GM21723 (cell line): ENCODE results near the gene KIF24.
A peak's percentile ranks its signal among the peaks of the same experiment; 100 is the strongest.
"Not testable (repeated sequence)": the region's sequence is repeated elsewhere in the genome, so short reads cannot be mapped to it uniquely, and the experiment has no call there.

ENCODE experiments used
- ATAC-seq: cut with Tn5 transposase; IDR thresholded peaks from one replicate; pipeline ENCODE4 v1.9.1; 2021; ENCODE audit warnings: mild to moderate bottlenecking, moderate library complexity; ENCODE audit not compliant: unreplicated experiment

The KIF24 gene, protein sequence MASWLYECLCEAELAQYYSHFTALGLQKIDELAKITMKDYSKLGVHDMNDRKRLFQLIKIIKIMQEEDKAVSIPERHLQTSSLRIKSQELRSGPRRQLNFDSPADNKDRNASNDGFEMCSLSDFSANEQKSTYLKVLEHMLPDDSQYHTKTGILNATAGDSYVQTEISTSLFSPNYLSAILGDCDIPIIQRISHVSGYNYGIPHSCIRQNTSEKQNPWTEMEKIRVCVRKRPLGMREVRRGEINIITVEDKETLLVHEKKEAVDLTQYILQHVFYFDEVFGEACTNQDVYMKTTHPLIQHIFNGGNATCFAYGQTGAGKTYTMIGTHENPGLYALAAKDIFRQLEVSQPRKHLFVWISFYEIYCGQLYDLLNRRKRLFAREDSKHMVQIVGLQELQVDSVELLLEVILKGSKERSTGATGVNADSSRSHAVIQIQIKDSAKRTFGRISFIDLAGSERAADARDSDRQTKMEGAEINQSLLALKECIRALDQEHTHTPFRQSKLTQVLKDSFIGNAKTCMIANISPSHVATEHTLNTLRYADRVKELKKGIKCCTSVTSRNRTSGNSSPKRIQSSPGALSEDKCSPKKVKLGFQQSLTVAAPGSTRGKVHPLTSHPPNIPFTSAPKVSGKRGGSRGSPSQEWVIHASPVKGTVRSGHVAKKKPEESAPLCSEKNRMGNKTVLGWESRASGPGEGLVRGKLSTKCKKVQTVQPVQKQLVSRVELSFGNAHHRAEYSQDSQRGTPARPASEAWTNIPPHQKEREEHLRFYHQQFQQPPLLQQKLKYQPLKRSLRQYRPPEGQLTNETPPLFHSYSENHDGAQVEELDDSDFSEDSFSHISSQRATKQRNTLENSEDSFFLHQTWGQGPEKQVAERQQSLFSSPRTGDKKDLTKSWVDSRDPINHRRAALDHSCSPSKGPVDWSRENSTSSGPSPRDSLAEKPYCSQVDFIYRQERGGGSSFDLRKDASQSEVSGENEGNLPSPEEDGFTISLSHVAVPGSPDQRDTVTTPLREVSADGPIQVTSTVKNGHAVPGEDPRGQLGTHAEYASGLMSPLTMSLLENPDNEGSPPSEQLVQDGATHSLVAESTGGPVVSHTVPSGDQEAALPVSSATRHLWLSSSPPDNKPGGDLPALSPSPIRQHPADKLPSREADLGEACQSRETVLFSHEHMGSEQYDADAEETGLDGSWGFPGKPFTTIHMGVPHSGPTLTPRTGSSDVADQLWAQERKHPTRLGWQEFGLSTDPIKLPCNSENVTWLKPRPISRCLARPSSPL (N-terminal part only)

DNA sequence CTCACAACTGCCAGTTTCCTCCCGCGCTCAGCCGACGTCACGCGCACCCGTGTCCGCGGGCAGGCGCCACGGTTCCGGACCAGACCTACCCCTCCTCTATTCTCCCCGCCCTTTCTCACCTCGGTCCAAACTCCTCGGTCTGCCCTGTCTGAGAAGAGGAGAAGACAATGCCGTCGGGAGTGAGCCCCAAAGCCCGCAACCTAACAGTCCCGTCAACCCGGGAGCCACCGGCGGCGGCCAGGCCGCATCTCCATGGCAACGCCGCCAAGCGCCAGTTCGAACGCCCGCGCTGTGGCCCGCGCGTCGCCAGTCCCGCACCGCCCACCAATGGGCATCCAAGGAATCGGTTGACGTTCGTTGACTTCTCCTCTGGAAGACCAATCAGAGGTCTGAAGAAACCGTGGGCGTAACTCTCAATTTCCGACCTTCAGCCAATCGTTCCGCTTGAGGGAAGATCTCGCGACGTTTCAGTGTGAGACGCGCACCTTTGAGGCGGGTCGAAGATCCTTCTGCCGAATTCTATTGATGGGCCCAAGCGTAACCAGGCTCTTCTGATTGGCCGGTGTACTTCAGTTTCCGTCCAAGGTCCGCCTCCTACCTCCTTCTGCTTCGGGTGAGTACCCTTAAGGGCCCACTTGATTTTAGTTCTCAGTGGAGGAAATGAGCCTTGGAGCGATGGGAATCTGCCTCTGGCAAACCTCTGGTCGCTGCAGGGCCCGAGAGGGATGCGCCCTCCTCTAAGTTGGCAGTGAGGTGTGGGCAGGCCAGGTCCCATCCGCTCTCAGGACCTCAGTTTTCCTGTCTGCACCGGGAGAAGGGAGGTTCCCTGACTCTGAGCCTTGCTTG lies at the start of gene KIF24, which contains the start of gene NUDT2:
Gene KIF24 (minus strand): TSS at position 282 of the 846 bp plus-strand sequence. CDS start 17,922 bp downstream, outside the sequence.
Gene NUDT2 (plus strand): TSS at position 583 of the 846 bp plus-strand sequence. CDS start 9,471 bp downstream, outside the sequence.
- ATAC-seq, result peak; percentile 93

DNA sequence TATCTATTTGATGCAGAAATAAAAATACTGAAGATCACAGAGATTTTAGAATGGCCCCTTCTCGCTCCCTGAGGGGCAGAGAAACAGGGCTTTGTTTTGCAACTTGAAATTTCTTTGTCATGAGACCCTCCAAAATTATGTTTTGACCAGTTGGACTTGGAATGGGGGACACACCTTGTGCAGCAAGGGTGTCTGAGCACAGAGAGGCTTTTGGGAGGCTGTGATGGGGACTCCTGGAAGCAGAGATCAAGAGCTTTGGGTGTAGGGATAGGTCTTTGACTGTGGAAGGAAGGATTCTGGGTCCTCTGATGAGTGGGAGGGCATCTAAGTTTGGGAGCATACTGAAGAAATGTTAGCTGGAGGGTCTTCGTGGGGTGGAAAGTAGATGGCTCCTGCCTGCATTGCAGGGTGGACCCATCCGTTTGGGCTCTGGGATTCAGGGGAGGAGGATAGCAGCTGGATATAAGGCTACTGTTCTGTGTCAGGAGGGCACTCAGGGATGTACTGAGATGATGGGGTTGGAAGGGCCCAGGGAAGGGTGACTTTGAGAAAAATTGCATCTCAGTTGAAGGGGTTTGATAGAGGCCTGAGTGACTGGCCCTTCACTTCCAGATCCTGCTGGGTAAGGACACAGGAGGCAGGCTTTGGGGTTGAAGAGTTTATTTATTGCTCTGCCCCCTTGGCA lies 49.5 kb upstream of the KIF24 start:
- no peak for ATAC-seq

DNA sequence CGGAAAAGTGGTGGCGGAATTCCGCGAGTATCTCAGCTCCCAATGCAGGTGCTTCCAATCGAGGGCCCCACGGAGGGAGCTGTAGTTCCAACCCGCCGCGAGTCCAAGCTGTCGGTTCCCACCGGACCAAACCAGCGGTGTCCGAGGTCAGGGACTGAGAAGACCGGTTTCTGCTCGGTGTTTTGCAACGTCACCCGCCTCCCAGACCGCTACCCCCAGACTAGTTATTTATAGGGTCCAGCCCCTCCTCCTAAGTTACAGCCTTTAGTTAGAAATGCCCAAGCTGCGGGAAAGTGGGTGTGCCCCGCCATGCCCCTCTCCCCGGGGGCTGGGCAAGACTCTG lies 48.3 kb upstream of the KIF24 start:
- ATAC-seq, result no peak

DNA sequence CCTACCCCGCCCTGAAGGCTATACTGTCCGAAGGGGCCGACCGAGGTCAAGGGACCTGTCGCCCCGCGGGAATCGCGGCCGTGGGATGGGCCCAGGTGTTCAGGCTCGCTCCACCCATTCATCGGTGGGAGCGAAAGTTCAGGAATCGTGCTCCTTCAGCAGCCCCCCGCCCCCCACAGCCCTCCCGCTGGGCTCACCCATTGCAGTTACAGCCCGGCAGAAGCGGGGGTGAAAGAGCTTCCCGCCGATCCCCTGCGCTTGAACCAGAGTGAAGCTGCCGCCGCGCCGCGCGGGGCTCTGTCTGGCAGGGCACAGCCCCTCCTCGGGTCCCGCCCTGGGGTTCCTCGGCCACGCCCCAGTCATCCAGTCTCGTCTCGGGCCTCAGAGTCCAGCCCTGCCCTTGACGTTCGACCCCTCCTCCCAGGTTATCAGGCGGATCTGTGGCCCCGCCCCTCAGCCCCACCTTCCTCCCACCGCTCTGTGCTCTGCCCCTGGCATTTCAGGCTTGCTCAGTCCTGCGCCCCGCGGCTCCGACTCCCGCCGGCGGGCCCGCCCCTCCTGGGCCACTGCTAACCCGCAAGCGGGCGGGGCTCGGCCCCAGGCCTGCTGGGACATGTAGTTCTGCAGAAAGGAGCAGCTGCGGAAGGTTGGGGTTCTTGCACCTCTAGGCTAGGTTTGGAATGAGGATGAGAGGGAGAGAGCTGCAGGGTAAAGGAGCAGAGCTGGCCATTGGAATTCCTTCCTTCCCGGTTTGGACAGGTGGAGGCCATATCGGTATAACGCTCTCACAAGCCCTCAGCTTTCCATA lies 47.7 kb upstream of the KIF24 start, which contains the start of gene MYORG:
Gene MYORG (minus strand): TSS at position 303 of the 808 bp plus-strand sequence. CDS start 3,955 bp downstream, outside the sequence.
- peak; percentile 81 for ATAC-seq

DNA sequence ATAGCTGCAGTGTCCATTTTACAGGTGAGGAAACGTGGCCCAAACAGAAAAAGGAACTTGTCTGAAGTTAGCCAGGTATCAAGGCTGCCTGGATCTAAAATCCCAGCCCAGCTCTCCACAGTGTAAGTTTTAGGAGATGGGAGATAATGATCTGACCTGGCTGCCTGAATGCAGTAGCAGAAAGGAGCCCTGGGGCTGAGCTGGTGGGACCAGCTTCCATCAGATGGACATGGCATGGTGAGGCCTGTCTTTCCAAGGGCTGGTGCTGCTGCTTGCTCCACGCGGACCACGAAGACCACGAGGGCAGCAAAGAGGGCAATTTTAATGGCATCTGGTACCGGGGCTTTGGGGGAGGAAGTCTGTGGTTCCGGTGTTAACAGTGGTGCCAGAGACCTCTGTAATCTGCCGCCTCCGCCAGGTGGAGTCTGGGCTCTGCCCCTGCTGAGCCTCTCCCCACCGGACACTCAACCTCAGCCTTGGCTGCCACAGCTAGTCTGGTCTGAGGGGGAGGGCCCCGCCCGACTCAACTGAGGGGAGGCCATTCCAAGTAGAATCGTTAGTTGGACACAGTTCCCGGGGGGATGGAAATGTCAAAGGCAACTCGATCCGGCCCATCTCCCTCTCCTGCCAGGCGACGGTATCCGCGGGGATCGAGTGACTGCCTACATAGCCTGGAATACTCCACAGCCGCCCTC lies 47.0 kb upstream of the KIF24 start:
- ATAC-seq, result peak; percentile 21

DNA sequence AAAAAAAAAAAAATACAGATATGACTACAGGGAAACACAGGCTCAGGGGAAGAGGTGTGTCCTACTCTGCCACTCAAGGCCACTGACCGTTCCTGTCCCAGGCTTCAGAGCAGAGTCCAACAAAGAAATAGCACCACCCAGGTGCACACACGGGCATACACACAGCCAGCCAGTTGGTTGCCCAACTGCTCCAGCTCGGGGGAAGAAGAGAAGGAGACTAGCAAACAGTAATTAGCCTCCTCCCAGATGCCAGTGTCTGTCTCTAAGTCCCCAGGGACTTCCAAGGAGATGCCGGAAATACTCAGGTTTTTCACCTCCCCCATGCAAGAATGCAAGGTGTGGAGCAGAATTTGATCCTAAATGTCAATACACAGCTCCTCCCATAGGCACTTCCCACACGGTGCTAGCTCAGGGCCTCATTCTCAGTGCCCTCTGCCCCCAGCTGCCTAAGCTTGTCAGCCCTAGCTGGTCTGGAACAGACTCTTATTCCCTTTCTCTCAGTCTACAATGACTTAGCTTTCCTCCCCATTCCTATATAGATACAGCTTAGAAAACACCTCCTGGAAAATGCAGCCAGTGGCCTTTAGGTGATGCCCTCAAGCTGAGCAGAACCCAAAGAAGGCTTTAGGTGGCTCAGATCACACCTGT lies 46.0 kb upstream of the KIF24 start:
- ATAC-seq, result no peak

DNA sequence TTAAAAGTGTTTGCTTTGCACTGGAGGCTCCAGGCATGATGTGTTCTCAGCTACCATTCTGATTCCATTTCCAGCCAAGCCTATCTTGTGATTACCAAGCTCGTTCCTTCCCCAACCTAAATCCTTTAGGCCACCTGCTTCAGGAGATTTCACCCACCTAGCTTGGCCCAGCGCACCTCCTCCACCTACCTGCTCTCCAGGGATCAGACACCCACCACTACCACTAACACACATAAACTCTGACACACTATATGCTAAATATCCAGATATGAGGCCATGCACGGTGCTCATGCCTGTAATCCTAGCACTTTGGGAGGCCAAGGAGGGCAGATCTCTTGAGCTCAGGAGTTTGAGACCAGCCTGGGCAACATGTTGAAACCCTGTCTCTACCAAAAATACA lies 45.3 kb upstream of the KIF24 start:
- ATAC-seq, result no peak

DNA sequence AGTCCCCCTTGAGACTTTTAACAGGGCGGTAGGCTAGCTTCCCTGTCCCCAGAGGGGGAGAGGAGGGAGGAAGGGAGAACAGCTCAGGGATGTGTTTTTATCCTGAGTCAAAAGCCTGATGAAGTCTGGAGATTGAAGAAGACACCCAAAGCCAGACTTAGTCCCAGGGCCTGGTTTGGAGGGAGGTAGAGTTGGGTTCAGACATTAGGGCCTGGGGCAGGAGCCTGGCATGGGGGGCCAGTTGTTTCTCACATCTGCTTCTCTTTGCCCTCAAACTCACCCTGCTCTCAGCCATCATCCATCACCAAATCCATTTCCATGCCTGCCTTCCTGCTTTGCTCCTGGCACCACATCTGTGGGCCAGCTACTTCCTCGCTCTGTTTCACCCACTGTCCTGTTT lies 44.7 kb upstream of the KIF24 start:
- no peak for ATAC-seq

DNA sequence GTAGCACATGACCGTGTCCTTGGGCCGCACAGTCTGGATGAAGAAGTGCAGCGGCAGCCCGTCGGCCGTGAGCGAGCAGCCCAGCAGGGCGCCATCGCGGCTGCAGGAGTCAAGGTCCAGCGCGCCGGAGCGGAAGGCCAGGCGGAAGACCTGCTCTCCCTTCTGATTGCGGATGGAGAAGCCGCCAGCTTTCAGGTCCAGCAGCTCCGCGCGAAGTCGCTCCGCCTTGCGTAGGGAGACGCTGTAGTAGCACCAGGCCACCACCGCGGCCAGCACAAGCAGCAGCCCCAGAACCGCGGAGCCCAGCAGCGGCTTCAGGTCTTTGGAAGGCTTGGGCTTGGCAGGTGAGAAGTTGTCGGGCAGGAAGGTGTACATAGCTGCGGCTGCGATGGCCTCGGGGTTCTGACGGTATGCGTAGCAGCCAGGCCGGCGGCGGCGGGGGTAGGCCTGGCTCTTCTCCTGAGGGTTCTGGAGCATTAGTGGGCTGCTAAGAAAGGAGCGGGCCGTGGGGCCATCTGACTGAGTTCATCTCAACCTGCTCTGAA lies 43.5 kb upstream of the KIF24 start:
- ATAC-seq, result no peak

DNA sequence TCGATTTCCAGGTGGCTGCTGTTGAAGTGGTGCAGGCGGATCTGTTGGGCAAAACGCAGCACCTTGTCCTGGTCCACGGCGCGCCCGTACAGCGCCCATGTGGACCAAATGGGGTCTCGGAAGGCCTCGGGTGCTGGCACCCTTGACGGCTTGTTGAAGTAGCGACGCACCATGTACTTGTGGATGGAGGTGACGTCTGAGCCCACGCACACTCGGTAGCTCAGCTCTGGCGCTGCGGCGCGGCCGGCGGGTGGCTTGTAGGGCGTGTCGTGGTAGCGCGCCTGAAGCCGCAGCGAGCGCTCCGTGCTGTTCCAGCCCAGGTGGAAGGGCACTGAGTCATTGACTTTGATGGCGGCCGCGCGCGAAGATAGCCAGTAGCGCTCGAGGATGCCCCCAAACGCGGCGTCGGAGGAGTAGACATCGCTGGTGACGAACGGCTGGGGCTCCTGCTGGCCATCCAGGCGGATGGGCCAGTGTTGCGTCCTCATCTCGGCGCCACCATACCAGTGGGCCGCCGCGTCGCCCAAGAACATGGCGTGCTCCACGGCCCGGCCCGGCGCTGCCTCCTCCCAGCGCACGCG lies 42.9 kb upstream of the KIF24 start:
- ATAC-seq, result no peak

DNA sequence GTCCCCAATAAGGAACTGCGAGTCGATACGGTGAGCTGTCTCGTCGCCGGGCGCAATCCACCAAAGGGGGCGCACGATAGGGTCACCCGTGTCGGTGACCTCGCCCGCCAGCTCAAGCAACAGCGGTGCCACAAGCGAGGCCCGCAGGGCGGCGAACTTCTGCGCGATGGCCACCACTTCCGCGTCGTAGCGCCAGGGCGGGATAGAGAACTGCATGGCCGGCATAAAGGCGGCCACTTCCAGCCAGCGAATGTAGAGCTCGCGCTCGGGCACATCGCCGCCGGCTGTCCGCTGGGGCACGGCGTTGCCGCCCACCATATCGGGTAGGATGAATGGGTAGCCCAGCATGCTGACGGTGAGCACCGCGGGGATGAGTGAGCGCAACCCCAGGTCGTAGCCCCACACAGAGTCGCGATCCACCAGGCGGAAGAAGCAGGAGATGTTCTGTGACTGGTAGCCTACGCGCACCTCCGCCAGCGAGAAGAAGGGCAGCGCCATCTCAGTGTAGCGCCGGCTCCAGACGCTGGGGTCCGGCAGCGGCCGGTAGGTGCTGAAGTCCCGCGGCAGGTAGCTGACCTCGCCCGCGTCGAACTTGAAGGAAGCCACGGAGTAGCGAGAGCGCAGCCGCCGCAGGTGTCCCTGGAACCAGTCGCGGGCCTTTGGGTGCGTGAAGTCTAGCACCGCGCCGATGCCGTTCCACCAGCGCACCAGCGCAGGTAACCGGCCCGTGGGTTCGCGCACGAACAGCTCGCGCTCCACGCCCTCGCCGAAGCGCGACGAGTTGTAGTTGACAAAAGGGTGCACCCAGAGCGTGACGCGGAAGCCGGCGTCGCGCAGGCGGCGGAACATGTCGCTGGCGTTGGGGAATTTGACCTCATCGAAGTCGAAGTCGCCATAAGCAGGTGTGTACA lies 42.2 kb upstream of the KIF24 start:
- ATAC-seq, result no peak

DNA sequence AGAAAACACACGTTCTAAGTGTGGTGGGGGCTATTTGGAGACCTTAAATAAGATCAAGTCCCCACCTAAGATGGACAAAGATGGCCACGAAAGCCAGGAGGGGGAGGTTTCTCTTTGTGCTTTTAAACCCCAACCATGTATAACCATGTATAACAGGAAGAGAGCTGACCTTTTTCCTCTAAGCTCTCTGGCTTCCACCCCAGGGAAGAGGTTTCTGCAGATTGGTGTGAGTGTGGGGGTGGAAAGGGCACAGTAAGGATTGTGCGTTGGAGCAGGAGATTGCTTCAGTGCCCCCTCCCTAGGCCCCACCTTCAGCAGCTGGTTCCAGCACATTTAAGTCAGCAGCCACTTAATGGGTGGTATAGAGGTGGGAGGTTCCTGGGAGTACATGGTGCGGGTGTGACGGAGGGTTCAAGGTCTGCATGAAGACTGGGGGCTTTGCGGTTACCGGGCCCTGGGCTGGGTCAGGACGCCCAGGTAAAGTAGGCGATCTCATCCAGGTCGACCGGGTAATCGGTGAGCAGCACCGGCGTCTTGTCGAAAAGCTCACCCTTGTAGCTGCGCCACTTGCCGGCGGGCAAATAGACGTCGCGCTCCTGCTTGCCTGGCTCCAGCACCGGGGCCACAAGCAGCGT lies 41.4 kb upstream of the KIF24 start:
- no peak for ATAC-seq

DNA sequence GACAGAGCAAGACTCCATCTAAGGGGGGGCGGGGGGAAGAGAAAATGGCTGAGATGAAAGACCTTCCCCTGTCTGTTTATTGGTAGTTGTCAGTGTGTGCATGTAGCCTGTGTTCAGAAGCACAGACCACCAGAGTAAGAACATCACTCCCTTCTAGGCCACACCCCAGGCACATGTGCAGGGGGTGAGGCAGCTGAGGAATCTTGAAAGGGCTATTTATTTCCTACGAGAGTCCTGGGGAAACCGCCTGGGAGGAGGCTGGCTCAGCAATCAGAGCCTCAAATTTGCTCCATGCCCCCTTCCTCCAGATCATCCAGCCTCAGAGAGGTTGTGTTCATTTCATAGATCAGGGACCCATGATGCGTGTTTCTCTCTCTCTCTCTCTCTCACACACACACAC lies 40.6 kb upstream of the KIF24 start:
- ATAC-seq, result no peak

DNA sequence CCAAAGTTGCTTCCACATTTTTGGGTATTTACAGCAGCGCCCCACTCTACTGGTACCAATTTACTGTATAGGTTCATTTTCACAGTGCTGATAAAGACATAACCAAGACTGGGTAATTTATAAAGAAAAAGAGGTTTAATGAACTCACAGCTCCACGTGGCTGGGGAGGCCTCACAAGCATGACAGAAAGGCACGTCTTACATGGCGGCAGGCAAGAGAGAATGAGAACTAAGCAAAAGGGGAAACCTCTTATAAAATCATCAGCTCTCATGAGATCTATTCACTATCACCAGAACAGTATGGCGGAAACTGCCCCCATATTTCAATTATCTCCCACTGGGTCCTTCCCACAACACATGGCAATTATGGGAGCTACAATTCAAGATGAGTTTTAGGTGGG lies 39.7 kb upstream of the KIF24 start:
- ATAC-seq, result not testable (repeated sequence)

DNA sequence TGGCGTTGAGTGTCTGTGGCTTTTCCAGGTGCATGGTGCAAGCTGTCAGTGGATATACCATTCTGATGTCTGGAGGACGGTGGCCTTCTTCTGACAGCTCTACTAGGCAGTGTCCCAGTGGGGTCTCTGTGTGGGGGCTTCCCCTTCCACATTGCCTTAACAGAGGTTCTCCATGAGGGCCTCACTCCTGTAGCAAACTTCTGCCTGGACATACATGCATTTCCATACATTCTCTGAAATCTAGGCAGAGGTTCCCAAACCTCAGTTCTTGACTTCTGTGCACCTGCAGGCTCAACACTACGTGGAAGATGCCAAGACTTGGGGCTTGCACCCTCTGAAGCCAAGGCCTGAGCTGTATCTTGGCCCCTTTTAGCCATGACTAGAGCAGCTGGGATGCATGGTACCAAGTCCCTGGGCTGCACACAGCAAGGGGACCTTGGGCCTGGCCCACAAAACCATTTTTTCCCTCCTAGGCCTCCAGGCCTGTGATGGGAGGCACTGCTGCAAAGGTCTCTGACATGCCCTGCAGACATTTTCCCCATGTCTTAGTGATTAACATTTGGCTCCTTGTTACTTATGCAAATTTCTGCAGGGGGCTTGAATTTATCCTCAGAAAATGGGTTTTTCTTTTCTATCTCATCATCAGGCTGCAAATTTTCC lies 38.8 kb upstream of the KIF24 start:
- ATAC-seq, result not testable (repeated sequence)
